Measurements from ENCODE around the gene SALL4.
"Not testable (repeated sequence)": the region's sequence is repeated elsewhere in the genome, so short reads cannot be mapped to it uniquely, and the experiment has no call there.

SALL4 gene

DNA sequence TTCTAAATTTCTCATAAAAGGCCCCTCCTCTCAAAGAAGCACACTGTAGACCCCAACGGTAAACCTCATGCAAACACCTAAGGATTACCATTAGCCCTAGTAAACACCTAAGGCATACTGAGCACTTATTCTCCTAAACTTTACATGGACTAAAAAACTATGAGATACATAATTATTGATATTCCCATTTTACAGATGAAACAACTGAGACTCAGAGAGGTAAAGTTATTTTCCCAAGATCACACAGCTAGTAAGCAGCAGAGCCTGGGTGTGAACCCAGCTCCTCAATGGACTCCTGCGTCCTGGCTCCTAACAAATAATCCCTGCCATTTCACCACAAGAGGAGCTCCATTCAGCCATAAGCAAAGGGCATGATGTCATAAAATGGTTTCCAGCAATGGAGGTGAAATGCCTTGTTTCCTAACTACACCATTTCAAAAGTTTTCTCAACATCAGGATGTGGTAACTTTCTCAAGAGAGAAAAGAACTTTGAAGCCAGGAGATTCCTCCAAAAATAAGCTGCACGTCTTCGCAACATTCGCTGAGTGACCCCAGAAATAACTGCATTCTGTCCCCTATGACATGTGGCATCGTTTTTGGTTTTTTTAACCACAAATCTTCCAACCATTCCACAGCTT is 38.2 kb downstream of the SALL4 start:
- DNase-seq = peak; percentile 44

DNA sequence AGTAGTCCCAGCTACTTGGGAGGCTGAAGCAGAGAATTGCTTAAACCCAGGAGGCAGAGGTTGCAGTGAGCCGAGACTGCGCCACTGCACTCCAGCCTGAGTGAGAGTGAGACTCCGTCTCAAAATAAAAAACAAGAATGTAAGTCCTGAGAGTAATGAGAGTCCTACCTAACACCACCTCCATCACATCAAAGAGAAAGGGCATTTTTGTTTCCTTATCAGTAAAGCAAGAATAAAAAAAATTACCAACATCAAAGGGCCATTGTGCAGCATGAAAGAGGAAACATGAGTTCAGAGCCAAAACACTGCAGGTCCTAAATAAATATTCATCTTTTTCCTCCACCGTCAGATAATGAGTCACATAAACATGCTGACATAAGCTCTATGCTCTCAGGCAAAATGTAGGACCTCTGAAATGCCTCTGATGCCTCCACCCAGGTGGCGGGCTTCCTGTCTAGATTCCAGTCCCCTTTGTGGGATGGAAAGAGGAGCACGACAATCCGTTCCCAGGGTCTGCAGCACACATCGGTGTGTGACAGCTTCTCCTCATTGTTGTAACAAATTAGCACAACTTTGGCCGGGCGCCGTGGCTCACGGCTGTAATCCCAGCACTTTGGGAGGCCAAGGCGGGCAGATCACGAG is 41.3 kb downstream of the SALL4 start:
- peak; percentile 64 for DNase-seq

DNA sequence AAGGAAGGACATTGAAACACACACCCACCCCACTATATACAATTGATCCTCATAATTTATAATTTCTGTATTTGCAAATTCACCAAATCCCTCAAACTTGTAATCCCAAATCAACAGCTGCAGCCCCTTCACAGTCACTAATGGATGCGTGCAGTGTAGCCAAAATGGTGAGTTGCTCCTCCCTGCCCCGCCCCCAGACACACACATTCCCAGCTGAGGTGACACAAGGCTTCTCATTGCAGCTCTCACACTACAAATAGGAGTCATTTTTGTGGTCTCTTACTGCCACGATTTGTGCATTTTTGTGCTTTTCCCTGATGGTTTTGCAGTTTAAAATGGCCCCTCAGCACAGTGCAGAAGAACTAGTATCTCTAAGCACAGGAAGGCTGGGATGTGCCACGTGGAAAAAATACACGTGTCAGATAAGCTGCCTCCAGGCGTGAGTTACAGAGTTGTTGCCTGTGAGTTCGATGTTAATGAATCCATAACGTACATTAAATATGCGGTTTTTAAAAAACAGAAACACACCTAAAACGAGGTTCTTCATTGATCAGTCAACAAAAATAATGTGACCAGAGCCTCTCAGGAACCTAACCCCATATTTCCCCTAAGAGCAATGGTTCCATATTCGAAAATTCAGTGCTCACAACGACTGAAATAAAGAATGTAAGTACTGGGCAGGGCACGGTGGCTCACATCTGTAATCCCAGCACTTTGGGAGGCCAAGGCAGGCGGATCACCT is 42.4 kb downstream of the SALL4 start:
- DNase-seq = peak; percentile 66

DNA sequence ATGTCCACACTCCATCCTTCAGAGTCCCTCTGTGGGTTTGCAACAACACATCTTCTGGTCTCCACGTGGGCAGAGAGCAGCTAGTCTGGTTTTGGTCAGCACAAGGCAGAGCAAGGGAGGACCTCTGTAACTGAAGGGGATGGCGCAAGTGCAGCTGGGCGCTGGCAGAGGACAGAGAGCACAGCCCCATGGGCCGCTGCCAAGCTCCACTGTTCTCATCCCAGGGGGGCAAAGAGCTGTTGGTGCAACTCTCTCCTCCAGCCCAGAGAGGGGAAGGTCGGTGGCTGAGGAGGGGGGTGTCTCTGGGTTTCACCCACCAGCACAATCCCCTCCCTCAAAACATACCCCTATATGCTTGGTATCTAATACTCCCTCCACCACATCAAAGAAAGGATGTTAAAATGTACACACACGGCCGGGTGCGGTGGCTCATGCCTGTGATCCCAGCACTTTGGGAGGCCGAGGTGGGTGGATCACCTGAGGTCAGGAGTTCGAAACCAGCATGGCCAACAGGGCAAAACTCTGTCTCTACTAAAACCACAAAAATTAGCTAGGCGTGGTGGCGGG is 43.3 kb downstream of the SALL4 start:
- DNase-seq = no peak

DNA sequence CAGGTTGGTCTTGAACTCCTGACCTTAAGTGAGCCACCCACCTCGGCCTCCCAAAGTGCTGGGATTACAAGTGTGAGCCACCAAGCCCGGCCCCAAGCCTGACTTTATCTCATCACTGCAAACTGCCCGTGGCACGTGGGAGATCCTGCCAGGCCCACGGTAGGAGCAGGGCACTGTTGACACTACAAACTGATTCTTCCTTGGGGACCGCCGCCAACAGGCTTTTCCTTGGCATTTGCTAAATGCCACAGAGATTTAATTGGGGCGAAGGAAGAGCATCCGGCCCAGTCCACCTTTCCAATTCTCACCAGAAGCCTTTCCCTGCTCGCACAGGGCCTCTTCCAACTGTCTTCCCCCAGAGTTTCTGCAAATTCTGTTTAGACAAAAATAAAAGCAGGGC is 45.1 kb downstream of the SALL4 start:
- DNase-seq = no peak

DNA sequence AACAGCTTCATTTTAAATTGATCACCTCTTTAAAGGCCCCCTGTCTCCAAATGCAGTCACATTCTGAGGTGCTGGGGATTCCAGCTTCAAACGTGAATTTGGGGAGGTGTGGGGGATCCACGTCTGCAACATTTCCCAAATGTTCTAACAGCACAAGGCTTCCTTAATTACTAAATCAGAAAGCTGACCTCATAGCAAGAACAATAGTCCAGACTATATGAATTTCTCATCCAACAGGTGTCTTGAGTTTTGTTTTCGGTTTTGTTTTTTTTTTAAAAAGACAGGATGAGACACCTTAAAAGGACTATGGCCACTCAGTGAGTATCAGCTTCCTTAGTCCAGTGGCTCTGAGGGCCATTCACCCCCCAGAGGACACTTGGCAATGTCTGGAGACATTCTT is 45.7 kb downstream of the SALL4 start:
- no peak for DNase-seq

DNA sequence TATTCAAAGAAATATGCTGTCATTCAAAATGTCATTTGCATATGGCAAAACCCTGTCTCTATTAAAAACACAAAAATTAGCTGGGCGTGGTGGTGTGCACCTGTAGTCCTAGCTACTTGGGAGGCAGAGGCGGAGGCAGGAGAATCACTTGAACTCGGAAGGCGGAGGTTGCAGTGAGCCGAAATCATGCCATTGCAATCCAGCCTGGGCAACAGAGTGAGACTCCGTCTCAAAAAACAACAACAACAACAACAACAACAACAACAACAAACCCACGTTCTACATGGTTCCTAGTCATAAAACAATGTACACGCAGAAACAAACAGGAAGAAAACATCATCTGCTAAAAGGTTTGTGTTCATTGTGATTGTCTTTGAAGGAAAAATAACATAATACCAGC is 49.1 kb downstream of the SALL4 start:
- not testable (repeated sequence) for DNase-seq

DNA sequence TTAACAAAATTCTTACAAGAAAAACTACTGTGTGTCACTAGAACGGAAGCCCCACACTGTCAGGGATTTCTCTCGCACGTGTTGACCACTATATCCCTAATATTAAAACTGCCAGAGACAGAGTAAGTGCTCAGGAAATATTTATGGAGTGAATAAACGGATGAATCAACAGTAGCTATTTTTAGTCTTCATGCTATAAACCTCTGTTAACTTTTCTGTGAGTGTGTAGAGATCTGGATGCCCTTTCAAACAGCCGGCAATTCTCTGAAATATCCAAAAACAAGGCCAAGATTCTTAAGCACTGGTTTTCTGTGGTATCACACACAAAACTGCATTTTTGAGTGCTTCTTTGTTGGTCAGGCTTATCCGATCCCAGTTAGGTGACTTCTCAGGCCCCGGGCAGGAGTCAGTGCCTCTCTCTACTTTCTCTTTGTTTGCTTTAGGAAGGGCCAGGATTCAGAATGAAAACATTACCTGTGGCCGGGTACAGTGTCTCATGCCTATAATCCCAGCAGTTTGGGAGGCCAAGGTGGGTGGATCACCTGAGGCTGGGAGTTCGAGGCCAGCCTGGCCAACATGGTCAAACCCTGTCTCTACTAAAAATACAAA is 49.9 kb downstream of the SALL4 start:
- peak; percentile 93 for DNase-seq

DNA sequence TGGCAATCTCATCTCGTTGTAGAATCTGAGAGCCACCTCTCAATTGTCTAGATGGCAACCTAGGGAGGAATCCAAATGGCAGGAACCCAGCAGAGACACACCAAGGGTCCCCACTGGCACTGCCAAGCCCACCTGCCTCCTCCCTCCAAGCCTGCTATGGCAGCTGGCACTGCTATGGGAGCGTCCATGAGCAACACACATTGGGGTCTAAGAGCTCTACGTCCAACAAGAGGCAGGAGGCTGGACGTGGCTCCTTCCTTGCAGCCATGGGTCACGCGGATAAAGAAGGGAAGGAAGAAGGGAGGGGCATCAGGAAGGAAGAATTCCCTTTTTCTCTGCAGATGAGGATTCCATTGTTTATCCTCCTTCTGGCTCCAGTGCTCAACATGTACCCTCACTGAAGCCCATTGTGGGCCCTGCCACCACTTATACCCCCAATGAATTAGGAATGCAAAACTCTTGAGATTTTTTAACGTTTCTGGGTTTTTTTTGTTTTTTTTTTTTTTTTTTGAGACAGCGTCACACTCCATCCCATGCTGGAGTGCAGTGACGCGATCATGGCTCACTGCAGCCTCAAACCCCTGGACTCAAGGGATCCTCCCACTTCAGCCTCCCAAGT is 51.4 kb downstream of the SALL4 start:
- no peak for DNase-seq

DNA sequence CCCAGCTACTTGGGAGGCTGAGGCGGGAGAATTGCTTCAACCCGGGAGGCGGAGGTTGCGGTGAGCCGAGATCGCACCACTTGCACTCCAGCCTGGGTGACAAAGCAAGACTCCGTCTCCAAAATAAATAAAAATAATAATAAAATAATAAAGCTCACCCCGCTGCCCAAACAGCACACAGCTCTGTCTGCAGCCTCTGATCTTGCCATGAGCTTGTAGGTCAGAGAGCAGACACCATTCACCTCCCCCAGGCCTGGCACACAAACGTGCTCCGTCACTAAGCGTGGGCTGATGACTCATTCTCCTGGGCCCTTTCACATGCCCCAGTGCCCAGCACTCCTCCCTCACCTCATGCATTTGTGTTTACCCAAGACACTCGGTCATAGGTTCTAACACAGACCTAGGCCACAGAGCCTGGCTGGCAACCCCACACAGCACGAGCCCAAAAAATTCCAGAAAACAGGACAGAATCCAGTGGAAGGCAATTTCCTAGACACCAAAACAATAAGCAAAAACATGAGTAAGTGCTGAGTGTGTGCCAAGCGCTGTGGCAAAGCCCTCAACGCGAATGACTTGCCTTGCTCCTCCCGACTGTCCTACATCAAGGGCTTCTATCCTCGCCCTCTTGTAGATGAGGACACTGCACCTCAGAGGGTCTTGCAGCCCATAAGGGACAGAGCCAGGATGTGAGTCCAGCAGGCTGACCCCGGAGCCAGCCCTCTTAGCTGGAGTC is 52.1 kb downstream of the SALL4 start:
- DNase-seq = peak; percentile 76

DNA sequence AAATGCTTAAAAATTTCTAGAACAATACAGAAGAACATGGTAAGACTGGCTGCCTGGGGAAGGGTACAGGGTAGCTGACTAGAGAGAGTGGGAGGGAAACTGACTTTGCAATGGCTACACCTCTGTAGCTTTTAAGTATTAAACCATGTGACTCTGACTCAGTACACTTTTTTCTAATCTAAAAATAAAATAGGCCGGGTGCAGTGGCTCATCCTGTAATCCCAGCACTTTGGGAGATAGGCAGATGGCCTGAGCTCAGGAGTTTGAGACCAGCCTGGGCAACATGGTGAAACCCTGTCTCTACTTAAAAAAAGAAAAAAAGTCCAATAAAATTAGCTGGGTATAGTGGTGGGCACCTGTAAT is 52.7 kb downstream of the SALL4 start:
- peak; percentile 57 for DNase-seq

DNA sequence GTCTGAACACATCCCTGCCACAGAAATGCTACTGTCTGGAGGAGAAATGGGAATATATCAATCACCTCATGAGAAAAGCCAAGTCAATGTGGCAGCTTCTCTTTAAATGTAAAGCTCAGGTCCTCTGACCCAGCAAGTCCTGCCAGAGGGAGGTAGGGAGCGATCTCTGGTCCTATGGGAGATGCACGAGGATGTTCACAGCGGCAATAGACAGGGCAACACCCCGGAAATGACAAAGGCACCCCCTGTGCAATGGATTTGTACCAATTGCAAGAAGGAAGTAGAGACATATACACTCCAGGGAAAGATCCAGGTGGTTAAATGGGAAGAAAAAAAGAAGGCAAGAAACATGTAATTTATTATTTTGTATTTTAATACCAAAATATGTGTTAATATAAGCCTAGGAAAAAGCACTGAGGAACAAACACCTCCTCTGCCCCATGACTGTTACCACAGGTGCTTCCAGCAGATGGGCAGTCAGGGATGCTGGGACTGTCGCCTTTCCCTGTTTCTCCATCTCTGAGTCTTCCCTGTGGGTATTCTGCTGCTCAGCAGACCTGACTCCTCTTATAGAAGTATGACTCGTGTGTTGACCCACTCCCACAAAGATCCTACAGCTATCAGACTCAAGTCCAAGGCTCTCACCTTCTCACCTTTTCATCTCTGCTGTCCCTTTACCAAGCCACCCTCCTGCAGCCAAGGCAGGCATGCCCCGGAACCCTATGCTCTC is 55.0 kb downstream of the SALL4 start:
- no peak for DNase-seq

DNA sequence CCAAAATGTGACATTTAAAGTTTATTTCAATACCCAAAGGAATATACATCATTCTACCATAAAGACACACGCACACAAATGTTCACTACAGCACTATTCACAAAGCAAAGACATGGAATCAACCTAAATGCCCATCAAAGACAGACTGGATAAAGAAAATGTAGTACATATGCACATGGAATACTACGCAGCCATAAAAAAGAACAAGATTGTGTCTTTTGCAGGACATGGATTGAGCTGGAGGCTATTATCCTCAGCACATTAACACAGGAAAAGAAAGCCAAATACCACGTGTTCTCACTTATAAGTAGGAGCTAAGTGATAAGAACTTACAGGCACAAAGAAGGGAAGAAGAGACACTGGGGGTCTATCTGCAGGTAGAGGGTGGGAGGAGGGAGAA is 56.5 kb downstream of the SALL4 start:
- DNase-seq = no peak

DNA sequence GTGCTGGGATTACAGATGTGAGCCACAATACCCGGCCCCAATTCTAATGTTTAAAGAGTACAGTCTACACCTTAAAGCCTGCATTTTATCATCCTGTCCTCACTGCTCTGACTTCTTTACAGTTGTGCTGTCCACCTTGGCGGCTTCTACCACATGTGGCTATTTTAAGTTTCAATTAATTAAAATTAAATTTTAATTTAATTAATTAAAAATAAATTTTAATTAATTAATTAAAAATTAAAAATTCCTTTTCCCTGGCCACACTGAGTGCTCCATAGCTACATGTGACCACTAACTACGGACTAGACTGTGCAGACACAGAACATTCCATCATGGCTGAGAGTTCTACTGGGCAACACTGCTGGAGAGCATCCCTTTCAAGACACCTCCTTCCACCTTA is 61.5 kb downstream of the SALL4 start:
- no peak for DNase-seq

DNA sequence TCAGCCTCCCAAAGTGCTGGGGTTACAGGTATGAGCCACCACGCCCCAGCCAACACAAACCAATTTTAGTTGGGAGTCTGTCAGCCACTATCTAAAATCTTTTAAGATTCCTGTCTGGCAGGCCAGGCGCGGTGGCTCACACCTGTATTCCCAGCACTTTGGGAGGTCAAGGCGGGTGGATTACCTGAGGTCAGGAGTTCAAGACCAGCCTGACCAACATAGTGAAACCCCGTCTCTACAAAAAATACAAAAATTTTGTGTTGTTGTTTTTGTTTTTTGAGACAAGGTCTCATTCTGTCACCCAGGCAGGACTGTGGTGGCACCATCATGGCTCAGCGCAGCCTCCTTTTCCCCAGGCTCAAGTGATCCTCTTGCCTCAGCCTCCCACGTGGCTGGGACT is 62.0 kb downstream of the SALL4 start:
- not testable (repeated sequence) for DNase-seq

DNA sequence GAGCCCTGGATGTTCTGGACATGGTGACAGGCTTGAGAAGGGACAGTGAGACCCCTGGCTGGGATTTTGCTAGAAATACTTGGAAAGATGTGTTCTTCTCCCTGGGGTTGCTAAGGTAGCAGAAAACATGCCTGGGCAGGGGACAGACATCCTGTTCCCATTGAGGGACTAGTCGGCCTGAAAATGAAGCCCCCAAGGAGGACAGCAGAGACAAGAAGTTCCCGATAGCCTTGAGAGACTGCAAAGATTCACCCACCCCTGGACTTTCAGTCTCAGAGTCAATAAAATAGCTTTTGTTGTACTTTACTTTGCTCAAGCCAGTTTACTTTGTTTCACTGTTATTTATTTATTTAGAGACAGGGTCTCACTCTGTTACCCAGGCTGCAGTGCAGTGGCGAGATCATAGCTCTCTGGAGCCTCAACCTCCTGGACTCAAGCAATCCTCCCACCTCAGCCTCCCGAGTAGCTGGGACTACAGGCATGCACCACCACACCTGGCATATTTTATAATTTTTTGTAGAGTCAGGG is 62.5 kb downstream of the SALL4 start:
- no peak for DNase-seq

DNA sequence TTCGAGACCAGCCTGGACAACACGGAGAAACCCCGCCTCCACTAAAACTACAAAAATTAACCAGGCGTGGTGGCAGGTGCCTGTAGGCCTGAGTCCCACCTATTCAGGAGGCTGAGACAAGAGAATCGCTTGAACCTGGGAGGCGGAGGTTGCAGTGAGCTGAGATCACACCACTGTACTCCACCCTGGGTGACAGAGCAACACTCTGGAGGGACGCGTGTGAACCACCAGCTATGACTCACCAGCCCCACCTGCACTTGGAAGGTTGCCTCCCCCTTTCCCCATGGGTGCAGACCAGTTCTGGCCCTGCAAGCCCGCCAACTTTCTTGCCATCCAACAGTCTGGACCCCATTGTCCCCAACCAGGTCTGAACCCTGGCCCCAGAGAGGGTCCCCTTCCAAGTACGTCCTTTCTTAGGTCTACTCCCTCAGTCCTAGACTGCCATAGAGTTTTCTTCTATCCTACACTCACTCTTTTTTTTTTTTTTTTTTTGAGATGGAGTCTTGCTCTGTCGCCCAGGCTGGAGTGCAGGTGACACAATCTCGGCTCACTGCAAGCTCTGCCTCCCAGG is 63.4 kb downstream of the SALL4 start:
- no peak for DNase-seq

DNA sequence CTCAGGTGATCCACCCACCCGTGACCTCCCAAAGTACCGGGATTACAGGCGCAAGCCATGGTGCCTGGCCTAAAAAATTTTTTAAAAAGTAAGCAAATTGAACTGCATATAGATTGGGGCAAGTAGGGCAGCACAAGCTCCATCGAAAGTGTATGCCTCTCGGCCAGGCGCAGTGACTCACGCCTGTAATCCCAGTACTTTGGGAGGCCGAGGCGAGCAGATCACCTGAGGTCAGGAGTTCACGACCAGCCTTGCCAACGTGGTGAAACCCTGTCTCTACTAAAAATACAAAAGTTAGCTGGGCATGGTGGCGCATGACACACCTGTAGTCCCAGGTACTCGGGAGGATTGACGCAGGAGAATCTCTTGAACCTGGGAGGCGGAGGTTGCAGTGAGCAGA is 64.1 kb downstream of the SALL4 start:
- not testable (repeated sequence) for DNase-seq

DNA sequence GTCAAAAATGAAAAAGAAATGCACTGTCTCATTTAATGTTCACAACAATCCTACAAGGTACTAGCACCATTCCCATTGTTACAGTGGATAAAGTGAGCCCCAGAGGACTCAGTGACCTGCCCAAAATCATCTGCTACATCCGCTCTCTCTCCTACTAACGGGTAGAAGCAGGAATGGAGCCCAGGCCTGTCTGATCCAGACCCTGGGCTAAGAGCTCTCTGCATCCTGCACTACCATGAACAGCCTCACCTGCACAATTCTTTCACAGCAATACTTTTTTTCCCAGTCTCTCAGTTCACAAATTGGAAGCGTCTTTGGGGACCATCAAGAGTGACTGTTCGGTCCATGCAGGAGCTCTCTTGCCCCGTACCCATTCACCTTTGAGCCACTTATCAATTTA is 65.4 kb downstream of the SALL4 start:
- DNase-seq = no peak

DNA sequence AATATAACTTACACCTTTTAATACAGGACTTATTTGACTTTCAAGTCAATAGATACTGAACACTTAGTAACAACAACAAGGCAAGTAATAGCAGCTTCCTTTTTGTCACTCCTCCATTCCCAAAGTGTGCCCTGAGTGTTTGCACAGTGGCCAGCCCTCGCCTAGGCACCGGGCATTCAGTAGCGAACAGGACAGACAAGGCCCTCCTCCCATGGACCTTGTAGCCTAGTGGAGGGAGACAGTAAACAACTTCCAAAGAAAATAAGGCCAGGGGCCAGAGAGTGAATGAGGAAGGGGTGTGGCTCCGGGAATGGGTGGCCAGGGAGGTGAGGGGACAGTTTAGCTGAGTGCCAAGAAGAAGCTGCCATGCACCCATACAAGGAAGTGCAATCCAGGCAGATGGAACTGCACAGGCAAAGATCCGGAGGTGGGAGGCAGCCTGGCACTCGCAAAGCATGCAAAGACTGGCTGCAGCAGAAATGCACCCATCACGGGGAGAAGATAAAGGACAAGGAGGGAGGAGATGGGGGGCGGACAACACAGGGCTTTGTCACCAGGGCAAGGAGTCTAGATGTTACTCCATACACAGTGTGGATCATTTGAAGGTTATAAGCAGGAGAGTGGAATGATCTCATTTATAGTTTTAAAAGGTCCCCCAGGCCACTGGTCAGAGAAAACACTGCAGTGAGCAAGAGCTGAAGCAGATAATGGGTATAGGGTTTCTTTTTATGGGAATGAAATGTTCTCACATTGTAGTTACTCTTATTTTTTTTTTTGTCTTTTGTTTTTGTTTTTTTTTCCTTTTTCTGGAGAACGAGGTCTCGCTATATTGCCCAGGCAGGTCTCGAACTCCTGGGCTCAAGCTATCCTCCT is 66.4 kb downstream of the SALL4 start:
- DNase-seq = no peak

All from fibroblast of skin of right quadriceps (primary cell).